ENCODE data around the gene TMUB1.

- TF ChIP-seq CTCF (conservative IDR thresholded peaks at IDR 0.05; ENCODE audit: low read length) (no peak), EZH2phosphoT487 (IDR thresholded peaks at IDR 0.05; ENCODE audit: borderline replicate concordance) (no peak)
These were observed 42.7 kb upstream of the TMUB1 start for GRCh38 chr7:151125846-151126481.
